Measurements from ENCODE around the gene ENKUR.

ENKUR gene

DNA sequence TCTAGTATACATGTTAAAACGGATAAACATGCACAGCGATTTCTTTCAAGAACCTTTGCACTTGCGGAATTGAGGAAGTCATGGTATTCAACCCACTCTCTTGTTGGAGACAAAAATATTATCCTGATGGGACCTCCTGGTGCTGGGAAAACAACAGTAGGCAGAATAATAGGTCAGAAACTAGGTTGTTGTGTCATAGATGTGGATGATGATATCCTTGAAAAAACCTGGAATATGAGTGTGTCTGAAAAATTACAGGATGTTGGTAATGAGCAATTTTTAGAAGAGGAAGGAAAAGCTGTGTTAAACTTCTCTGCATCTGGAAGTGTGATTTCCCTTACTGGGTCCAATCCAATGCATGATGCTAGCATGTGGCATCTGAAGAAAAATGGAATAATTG lies 7.3 kb upstream of the ENKUR start:
- TF ChIP-seq, protein P1, sequence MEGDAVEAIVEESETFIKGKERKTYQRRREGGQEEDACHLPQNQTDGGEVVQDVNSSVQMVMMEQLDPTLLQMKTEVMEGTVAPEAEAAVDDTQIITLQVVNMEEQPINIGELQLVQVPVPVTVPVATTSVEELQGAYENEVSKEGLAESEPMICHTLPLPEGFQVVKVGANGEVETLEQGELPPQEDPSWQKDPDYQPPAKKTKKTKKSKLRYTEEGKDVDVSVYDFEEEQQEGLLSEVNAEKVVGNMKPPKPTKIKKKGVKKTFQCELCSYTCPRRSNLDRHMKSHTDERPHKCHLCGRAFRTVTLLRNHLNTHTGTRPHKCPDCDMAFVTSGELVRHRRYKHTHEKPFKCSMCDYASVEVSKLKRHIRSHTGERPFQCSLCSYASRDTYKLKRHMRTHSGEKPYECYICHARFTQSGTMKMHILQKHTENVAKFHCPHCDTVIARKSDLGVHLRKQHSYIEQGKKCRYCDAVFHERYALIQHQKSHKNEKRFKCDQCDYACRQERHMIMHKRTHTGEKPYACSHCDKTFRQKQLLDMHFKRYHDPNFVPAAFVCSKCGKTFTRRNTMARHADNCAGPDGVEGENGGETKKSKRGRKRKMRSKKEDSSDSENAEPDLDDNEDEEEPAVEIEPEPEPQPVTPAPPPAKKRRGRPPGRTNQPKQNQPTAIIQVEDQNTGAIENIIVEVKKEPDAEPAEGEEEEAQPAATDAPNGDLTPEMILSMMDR (IDR thresholded peaks at IDR 0.05), result no peak

DNA sequence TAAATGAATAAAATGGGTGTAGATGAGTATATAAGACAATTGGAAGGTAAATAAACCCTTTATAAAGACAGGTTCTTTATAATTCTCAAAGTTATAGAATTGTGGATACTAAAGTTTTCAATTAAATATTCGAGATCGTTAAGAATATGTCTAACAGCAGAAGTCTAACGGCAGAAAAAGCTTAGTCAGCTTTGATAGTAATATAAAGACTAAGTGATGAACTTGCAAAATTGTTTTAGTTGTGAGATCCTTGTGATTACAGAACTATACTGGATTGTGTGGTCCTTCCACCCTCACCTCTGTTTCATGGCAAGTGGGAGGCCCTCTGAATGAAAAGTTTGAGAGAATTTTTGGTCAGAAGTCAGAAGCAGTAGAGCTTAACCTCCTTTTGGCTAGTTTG lies 2.7 kb upstream of the ENKUR start:
- TF ChIP-seq, protein P1 (IDR thresholded peaks at IDR 0.05), result no peak

- TF ChIP-seq, protein P1 (IDR thresholded peaks at IDR 0.05), result no peak
Measured at GRCh38 chr10:25017661-25018060, 1.7 kb upstream of the ENKUR start.

DNA sequence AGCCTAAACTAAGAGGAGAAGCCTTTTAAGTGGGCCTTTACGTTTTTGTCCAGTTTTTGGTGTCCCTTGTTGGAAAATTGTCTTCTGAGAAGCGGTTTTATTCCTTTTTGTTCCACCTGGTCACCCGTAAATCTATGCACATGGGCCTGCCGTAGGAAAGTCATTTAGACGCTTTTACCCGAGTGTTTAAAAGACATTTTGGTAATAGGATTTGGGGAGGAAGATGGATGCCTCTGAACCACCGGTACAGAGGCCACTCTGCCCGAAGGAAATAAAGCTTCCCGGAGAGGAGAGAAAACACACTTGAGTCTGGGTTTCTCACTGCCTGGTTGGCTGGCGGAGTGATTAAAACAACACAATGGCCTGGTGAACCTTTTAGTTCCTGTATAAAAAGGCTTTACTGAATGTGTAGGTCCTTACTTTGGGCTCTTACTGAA lies 1.2 kb upstream of the ENKUR start:
- TF ChIP-seq, protein P1 (IDR thresholded peaks at IDR 0.05), result no peak

GRCh38 chr10:25016376-25017153 lies 607 bp upstream of the ENKUR start, which contains the start of gene THNSL1:
Gene THNSL1, plus strand, starts transcription at chr10:25016612. Its CDS starts 6,612 bp downstream, at chr10:25023224.
- TF ChIP-seq, protein P1 (IDR thresholded peaks at IDR 0.05), result no peak

DNA sequence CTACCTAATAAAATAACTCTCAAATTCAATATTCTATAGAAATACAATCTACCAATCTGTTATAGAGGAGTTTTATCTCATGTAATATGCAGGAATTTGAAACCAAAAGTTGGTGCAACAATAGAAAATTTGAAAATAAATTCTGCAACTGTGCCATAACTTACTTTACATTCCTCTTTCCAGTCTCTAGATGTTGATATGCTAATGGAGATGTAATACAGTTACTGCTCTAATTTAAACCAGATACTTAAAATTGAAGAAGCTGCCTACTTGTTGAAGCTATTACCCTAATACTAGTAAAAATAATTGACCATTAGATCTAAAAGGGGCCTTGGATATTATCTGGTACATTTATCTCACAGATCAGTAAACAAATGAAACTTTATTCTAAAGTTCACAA lies 1.4 kb downstream of the ENKUR start:
- TF ChIP-seq, protein P1 (IDR thresholded peaks at IDR 0.05), result no peak

- TF ChIP-seq, protein P1 (IDR thresholded peaks at IDR 0.05), result no peak
Measured at GRCh38 chr10:24998044-24998443, 17.9 kb downstream of the ENKUR start.
